ENCODE measurements around the gene PID1.

Gene PID1

GRCh38 chr2:229267080-229267479 is 4.0 kb downstream of the PID1 start:
- peak; percentile 9 for TF ChIP-seq CTCF (IDR thresholded peaks at IDR 0.05; ENCODE audit: low read length, missing control alignments)
- DNase-seq (ENCODE audit: low read depth), result no peak
- no peak overlapping the region for H3K4me3 ChIP-seq (replicated peaks; ENCODE audit: low read depth, low read length)

GRCh38 chr2:229265727-229266126 is 5.4 kb downstream of the PID1 start:
- H3K4me3 ChIP-seq (replicated peaks; ENCODE audit: low read depth, low read length), result no peak overlapping the region
- peak; percentile 29 for DNase-seq (ENCODE audit: low read depth)
- no peak for TF ChIP-seq CTCF (IDR thresholded peaks at IDR 0.05; ENCODE audit: low read length, missing control alignments)

- DNase-seq (ENCODE audit: low read depth), result no peak
- TF ChIP-seq CTCF (IDR thresholded peaks at IDR 0.05; ENCODE audit: low read length, missing control alignments), result no peak
- no peak overlapping the region for H3K4me3 ChIP-seq (replicated peaks; ENCODE audit: low read depth, low read length)
Observed at GRCh38 chr2:229261599-229261998, 9.5 kb downstream of the PID1 start.

GRCh38 chr2:229261076-229261475 is 10.0 kb downstream of the PID1 start:
- H3K4me3 ChIP-seq (replicated peaks; ENCODE audit: low read depth, low read length), result no peak overlapping the region
- DNase-seq (ENCODE audit: low read depth), result no peak
- no peak for TF ChIP-seq CTCF (IDR thresholded peaks at IDR 0.05; ENCODE audit: low read length, missing control alignments)

- no peak for TF ChIP-seq CTCF (IDR thresholded peaks at IDR 0.05; ENCODE audit: low read length, missing control alignments)
- DNase-seq (ENCODE audit: low read depth), result no peak
- H3K4me3 ChIP-seq (replicated peaks; ENCODE audit: low read depth, low read length), result no peak overlapping the region
Observed at GRCh38 chr2:229257985-229258384, 13.1 kb downstream of the PID1 start.

- DNase-seq (ENCODE audit: low read depth), result no peak
- TF ChIP-seq CTCF (IDR thresholded peaks at IDR 0.05; ENCODE audit: low read length, missing control alignments), result no peak
- no peak overlapping the region for H3K4me3 ChIP-seq (replicated peaks; ENCODE audit: low read depth, low read length)
Observed at GRCh38 chr2:229256376-229256775, 14.7 kb downstream of the PID1 start.

GRCh38 chr2:229254206-229254605 is 16.9 kb downstream of the PID1 start:
- DNase-seq (ENCODE audit: low read depth), result no peak
- H3K4me3 ChIP-seq (replicated peaks; ENCODE audit: low read depth, low read length), result no peak overlapping the region
- TF ChIP-seq CTCF (IDR thresholded peaks at IDR 0.05; ENCODE audit: low read length, missing control alignments), result no peak

Data from fibroblast of pulmonary artery (primary cell).